HG02678 (cell line): ENCODE results near the gene CASK.

Experiments
- ATAC-seq: cut with Tn5 transposase; IDR thresholded peaks from one replicate; pipeline ENCODE4 v1.9.1; 2021; ENCODE audit warnings: mild to moderate bottlenecking, moderate library complexity; ENCODE audit not compliant: unreplicated experiment

CASK gene

GRCh38 chrX:41912923-41913322 lies 10.4 kb downstream of the CASK start:
- ATAC-seq = no peak

- ATAC-seq = no peak
Measured at GRCh38 chrX:41909068-41909467, 14.3 kb downstream of the CASK start.

- no peak for ATAC-seq
Measured at GRCh38 chrX:41906515-41907187, 16.7 kb downstream of the CASK start.

GRCh38 chrX:41903544-41903943 lies 19.8 kb downstream of the CASK start:
- ATAC-seq = no peak

- no peak for ATAC-seq
Measured at GRCh38 chrX:41900321-41900720, 23.0 kb downstream of the CASK start.

- no peak for ATAC-seq
Measured at GRCh38 chrX:41895826-41896225, 27.5 kb downstream of the CASK start.

- no peak for ATAC-seq
Measured at GRCh38 chrX:41890026-41890423, 33.3 kb downstream of the CASK start.

GRCh38 chrX:41889317-41890025 lies 33.9 kb downstream of the CASK start:
- no peak for ATAC-seq

- ATAC-seq = no peak
Measured at GRCh38 chrX:41887691-41888090, 35.7 kb downstream of the CASK start.

- ATAC-seq = no peak
Measured at GRCh38 chrX:41885724-41886123, 37.6 kb downstream of the CASK start.

GRCh38 chrX:41881166-41881565 lies 42.2 kb downstream of the CASK start:
- no peak for ATAC-seq

- no peak for ATAC-seq
Measured at GRCh38 chrX:41877167-41877566, 46.2 kb downstream of the CASK start.

- no peak for ATAC-seq
Measured at GRCh38 chrX:41875142-41875541, 48.2 kb downstream of the CASK start.

GRCh38 chrX:41870719-41871151 lies 52.6 kb downstream of the CASK start:
- peak; percentile 66 for ATAC-seq

- no peak for ATAC-seq
Measured at GRCh38 chrX:41868392-41868977, 54.9 kb downstream of the CASK start.

GRCh38 chrX:41863343-41864203 lies 59.8 kb downstream of the CASK start:
- ATAC-seq = no peak

- ATAC-seq = no peak
Measured at GRCh38 chrX:41862562-41863184, 60.7 kb downstream of the CASK start.

GRCh38 chrX:41858161-41858775 lies 65.1 kb downstream of the CASK start:
- ATAC-seq = no peak

GRCh38 chrX:41857670-41858069 lies 65.7 kb downstream of the CASK start:
- no peak for ATAC-seq

GRCh38 chrX:41846714-41847113 lies 76.6 kb downstream of the CASK start:
- ATAC-seq = no peak
